Astrocyte (in vitro differentiated cells and primary cell): Measurements from ENCODE around the gene LINGO3. TPM values are rescaled to one million over a fixed set of nuclear protein-coding genes. Genes with fewer than 3 reads are reported as not detected.

Source experiments
- DNase-seq: peaks from one replicate; pipeline ENCODE4 v3.0.0-alpha.2; 2010; ENCODE audit warnings: low read depth
- FAIRE-seq: peaks from 2 replicates; lab custom pipeline; 2011; peaks lifted over from hg19 to GRCh38; lab: Jason Lieb, UNC
- H2AFZ ChIP-seq: 2 replicates; pipeline ENCODE4 v1.6.0; 2012; ENCODE audit warnings: low read depth, low read length, inconsistent platforms
- H3K27ac ChIP-seq: 2 replicates; pipeline ENCODE4 v1.5.1; 2011; ENCODE audit warnings: low read depth, low read length, inconsistent platforms
- H3K27me3 ChIP-seq: 2 replicates; pipeline ENCODE4 v1.6.0; 2011; ENCODE audit warnings: low read length, inconsistent platforms; ENCODE audit not compliant: insufficient read depth
- H3K36me3 ChIP-seq: 2 replicates; pipeline ENCODE4 v1.5.1; 2011; ENCODE audit warnings: low read length, inconsistent platforms; ENCODE audit not compliant: insufficient read depth
- H3K4me1 ChIP-seq: 2 replicates; pipeline ENCODE4 v1.5.1; 2011; ENCODE audit warnings: low read length, inconsistent platforms; ENCODE audit not compliant: insufficient read depth
- H3K4me2 ChIP-seq: 2 replicates; pipeline ENCODE4 v1.6.0; 2012; ENCODE audit warnings: low read length, inconsistent platforms
- H3K4me3 ChIP-seq: 2 replicates; pipeline ENCODE4 v1.5.1; 2011; ENCODE audit warnings: low read depth, mild to moderate bottlenecking, low read length, inconsistent platforms; ENCODE audit not compliant: insufficient read depth
- H3K79me2 ChIP-seq: 2 replicates; pipeline ENCODE4 v1.6.0; 2012; ENCODE audit warnings: mild to moderate bottlenecking, low read length, inconsistent platforms; ENCODE audit not compliant: insufficient read depth
- H3K9ac ChIP-seq: 2 replicates; pipeline ENCODE4 v1.6.0; 2012; ENCODE audit warnings: mild to moderate bottlenecking, low read length, inconsistent platforms
- H3K9me3 ChIP-seq: 2 replicates; pipeline ENCODE4 v1.5.1; 2012; ENCODE audit warnings: low read depth, mild to moderate bottlenecking, low read length, inconsistent platforms; ENCODE audit not compliant: insufficient read depth
- H4K20me1 ChIP-seq: 2 replicates; pipeline ENCODE4 v1.6.0; 2012; ENCODE audit warnings: low read length, inconsistent platforms; ENCODE audit not compliant: insufficient read depth
- H3K27ac Mint-ChIP-seq: one replicate; pipeline ENCODE4 v1.8.0; 2021; ENCODE audit warnings: mild to moderate bottlenecking, mixed read lengths; ENCODE audit not compliant: unreplicated experiment
- H3K27me3 Mint-ChIP-seq: one replicate; pipeline ENCODE4 v1.8.0; 2021; ENCODE audit warnings: low read depth, mixed read lengths; ENCODE audit not compliant: unreplicated experiment
- H3K36me3 Mint-ChIP-seq: one replicate; pipeline ENCODE4 v1.8.0; 2021; ENCODE audit warnings: low read depth, mixed read lengths; ENCODE audit not compliant: unreplicated experiment
- H3K4me1 Mint-ChIP-seq: one replicate; pipeline ENCODE4 v1.8.0; 2021; ENCODE audit warnings: low read depth, mixed read lengths; ENCODE audit not compliant: unreplicated experiment
- H3K4me3 Mint-ChIP-seq: one replicate; pipeline ENCODE4 v1.8.0; 2021; ENCODE audit warnings: mild to moderate bottlenecking, moderate library complexity, mixed read lengths; ENCODE audit not compliant: unreplicated experiment
- H3K9me3 Mint-ChIP-seq: one replicate; pipeline ENCODE4 v1.8.0; 2021; ENCODE audit warnings: mild to moderate bottlenecking, mixed read lengths; ENCODE audit not compliant: unreplicated experiment
- EZH2 ChIP-seq: IDR thresholded peaks from 2 replicates; pipeline ENCODE4 v1.6.1; 2012; ENCODE audit warnings: mild to moderate bottlenecking, low read length, inconsistent platforms; ENCODE audit not compliant: insufficient read depth
- total RNA-seq: library from RNA; stranded (reverse); gene quantifications from 2 replicates; pipeline ENCODE4 v1.2.1, GENCODE V29; 2021
- TF ChIP-seq, protein P1 (sequence below): IDR thresholded peaks from 2 replicates; pipeline ENCODE4 v1.5.1; 2011; ENCODE audit warnings: low read depth, mild to moderate bottlenecking, inconsistent platforms, low read length, moderate library complexity; ENCODE audit not compliant: insufficient read depth

LINGO3 gene
- total RNA-seq, 1 donor from 2014 or later = not detected

DNA sequence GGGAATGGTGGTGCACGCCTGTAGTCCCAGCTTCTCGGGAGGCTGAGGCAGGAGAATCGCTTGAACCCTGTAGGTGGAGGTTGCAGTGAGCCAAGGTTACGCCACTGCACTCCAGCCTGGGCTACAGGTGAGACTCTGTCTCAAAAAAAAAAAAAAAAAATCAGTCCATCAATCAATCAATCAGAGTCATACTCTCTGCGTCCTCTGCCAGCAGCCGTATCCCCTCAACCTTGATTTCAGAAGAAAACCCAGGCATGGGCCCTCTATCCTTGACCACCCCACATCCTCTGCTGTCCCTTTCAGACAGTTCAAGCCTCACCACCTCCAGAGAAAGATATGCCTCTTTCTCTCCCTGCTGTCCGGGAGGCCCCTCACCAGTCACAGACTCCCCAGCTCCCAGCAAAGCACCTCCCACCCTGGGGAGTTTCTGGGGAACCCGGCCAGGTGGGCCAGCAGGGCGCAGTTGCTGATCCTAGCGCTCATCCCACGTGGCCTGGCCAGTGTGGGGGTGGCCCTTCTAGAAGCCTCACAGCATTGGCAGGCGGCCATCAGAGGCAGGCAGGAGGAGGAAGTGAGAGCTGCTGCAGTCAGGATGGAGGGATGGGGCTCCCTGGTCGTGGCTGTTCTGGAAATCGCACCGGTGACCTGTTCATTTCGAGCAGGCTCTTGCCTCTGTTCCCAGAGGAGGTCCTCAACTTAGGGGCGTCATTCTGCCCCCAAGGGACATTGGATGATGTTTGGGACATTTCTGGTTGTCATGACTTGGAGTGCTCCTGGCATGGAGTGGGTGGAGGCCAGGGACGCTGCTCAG, 41.6 kb downstream of the LINGO3 start:
- H3K4me3 Mint-ChIP-seq = no peak overlapping the region

GRCh38 chr19:2261438-2262172, 46.3 kb downstream of the LINGO3 start:
- Histone ChIP-seq H3K4me1 (peaks cover 4% of the 10 kb centered on the region), H3K9ac (no peak overlapping the region), H4K20me1 (no peaks in the 10 kb centered on the region), H3K4me2 (no peak overlapping the region), H3K36me3 (no peaks in the 10 kb centered on the region), H3K27me3 (no peaks in the 10 kb centered on the region), H3K4me3 (no peak overlapping the region), H2AFZ (no peak overlapping the region), H3K9me3 (no peaks in the 10 kb centered on the region), H3K27ac (no peak overlapping the region), H3K79me2 (no peaks in the 10 kb centered on the region)
- DNase-seq = no peak
- no peak for FAIRE-seq
- Mint-ChIP-seq H3K36me3 (no peaks in the 10 kb centered on the region), H3K27ac (no peak overlapping the region), H3K4me3 (no peak overlapping the region), H3K9me3 (peaks cover 4% of the 10 kb centered on the region), H3K27me3 (peaks cover 7% of the 10 kb centered on the region), H3K4me1 (peaks cover under 1% of the 10 kb centered on the region)
- TF ChIP-seq, protein P1, sequence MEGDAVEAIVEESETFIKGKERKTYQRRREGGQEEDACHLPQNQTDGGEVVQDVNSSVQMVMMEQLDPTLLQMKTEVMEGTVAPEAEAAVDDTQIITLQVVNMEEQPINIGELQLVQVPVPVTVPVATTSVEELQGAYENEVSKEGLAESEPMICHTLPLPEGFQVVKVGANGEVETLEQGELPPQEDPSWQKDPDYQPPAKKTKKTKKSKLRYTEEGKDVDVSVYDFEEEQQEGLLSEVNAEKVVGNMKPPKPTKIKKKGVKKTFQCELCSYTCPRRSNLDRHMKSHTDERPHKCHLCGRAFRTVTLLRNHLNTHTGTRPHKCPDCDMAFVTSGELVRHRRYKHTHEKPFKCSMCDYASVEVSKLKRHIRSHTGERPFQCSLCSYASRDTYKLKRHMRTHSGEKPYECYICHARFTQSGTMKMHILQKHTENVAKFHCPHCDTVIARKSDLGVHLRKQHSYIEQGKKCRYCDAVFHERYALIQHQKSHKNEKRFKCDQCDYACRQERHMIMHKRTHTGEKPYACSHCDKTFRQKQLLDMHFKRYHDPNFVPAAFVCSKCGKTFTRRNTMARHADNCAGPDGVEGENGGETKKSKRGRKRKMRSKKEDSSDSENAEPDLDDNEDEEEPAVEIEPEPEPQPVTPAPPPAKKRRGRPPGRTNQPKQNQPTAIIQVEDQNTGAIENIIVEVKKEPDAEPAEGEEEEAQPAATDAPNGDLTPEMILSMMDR = peak; percentile 48
- TF ChIP-seq EZH2 = no peak

More for the DNA sequence above, 41.6 kb downstream of the LINGO3 start:
- Mint-ChIP-seq H3K4me1 (peaks cover 3% of the 10 kb centered on the region), H3K9me3 (no peaks in the 10 kb centered on the region), H3K27ac (no peak overlapping the region), H3K36me3 (peaks cover 4% of the 10 kb centered on the region), H3K27me3 (no peaks in the 10 kb centered on the region)
- FAIRE-seq = no peak
- Histone ChIP-seq H3K27ac (no peak overlapping the region), H3K4me2 (peak overlapping the region; percentile 21), H3K9me3 (no peaks in the 10 kb centered on the region), H2AFZ (peak overlapping the region; percentile 56), H4K20me1 (peaks cover 18% of the 10 kb centered on the region), H3K79me2 (peaks cover 21% of the 10 kb centered on the region), H3K36me3 (no peaks in the 10 kb centered on the region), H3K27me3 (no peaks in the 10 kb centered on the region), H3K4me1 (peaks cover 9% of the 10 kb centered on the region), H3K4me3 (no peak overlapping the region), H3K9ac (no peak overlapping the region)
- no peak for TF ChIP-seq EZH2
- TF ChIP-seq, protein P1 = no peak
- peak; percentile 49 for DNase-seq
